K562 (cell line): Measurements from ENCODE around the gene SLC12A6. TPM values are rescaled to one million over a fixed set of nuclear protein-coding genes. Genes with fewer than 3 reads are reported as not detected.

Experiments
- ATAC-seq: fragments of 200-7000 bp; cut with Tn5 transposase; 3 replicates; pipeline ENCODE4 v1.9.1; 2020; ENCODE audit warnings: moderate library complexity
- BruUV-seq: library from RNA; stranded (reverse); fragments of 400-500 nt; replicated peaks from 2 replicates; lab custom pipeline; 2021; lab: Mats Ljungman, UMichigan
- CTCF ChIA-PET: fragments of 300-600 bp; formaldehyde crosslinking; extraction: SDS; loops from one replicate; lab custom pipeline; 2021; ENCODE audit warnings: low intra/inter-chr PET ratio; lab: Yijun Ruan, JAX
- POLR2A ChIA-PET: fragments of 300-600, 350-650 bp; sonication (Branson Sonifier 250); formaldehyde crosslinking; extraction: SDS; loops from one replicate; lab custom pipeline; 2021; ENCODE audit warnings: antibody characterized with exemption, inconsistent platforms; lab: Yijun Ruan, JAX
- DNase-seq, 4 experiments: peaks; one replicate each; pipeline versions ENCODE4 v3.0.0 to v3.0.0-alpha.2; 2011 to 2018; ENCODE audit warnings: low spot score in 3 of 4, mixed read lengths in 3 of 4; ENCODE audit errors: extremely low read depth in 1 of 4
- FAIRE-seq: peaks from 2 replicates; lab custom pipeline; 2011; peaks lifted over from hg19 to GRCh38; lab: Jason Lieb, UNC
- H2AFZ ChIP-seq: 2 replicates; pipeline ENCODE4 v1.6.0; 2011; ENCODE audit warnings: low read depth, low read length, control low read depth, inconsistent platforms
- H3K27ac ChIP-seq: fragments of 200-600 bp; 3 replicates; pipeline ENCODE4 v1.8.0; 2011; ENCODE audit warnings: low read depth, mild to moderate bottlenecking, control low read depth, inconsistent platforms, low read length, moderate library complexity, mixed read lengths; ENCODE audit errors: extremely low read depth
- H3K27me3 ChIP-seq, 2 experiments: fragments of 300-600 bp in 1 of 2; 2 replicates in 1 of 2; 3 replicates in 1 of 2; pipeline versions ENCODE4 v1.6.0 to v1.8.0; 2011; ENCODE audit warnings: inconsistent platforms in 2 of 2, low read length in 2 of 2, mild to moderate bottlenecking in 1 of 2, mixed read lengths in 1 of 2, moderate library complexity in 1 of 2; ENCODE audit not compliant: control insufficient read depth in 2 of 2, insufficient read depth in 2 of 2
- H3K36me3 ChIP-seq: fragments of 300-600 bp; 3 replicates; pipeline ENCODE4 v1.8.0; 2011; ENCODE audit warnings: mild to moderate bottlenecking, low read length, inconsistent platforms; ENCODE audit not compliant: control insufficient read depth, insufficient read depth
- H3K4me1 ChIP-seq, 2 experiments: fragments of 200-600 bp in 1 of 2; replicated peaks in 1 of 2; 2 replicates in 1 of 2; 3 replicates in 1 of 2; pipeline versions ENCODE4 v1.5.1 to v1.8.0; 2011; ENCODE audit warnings: inconsistent platforms in 2 of 2, low read length in 2 of 2, mild to moderate bottlenecking in 1 of 2, mixed read lengths in 1 of 2, moderate library complexity in 1 of 2; ENCODE audit not compliant: control insufficient read depth in 2 of 2, insufficient read depth in 2 of 2
- H3K4me2 ChIP-seq: 2 replicates; pipeline ENCODE4 v1.6.1; 2011; ENCODE audit warnings: low read length, control low read depth, inconsistent platforms, mixed read lengths; ENCODE audit not compliant: insufficient read depth
- H3K4me3 ChIP-seq: fragments of 200-600 bp; sonication (generic), shearing (Covaris generic); 2 replicates; pipeline ENCODE4 v1.5.1; 2016; ENCODE audit warnings: control low read depth, inconsistent platforms
- H3K79me2 ChIP-seq: fragments of 200-600 bp; 3 replicates; pipeline ENCODE4 v1.8.0; 2011; ENCODE audit warnings: low read length, inconsistent platforms; ENCODE audit not compliant: control insufficient read depth, insufficient read depth
- H3K9ac ChIP-seq, 2 experiments: 2 replicates each; pipeline versions ENCODE4 v1.6.0 to v1.6.1; 2011; ENCODE audit warnings: low read depth in 2 of 2, low read length in 2 of 2, control low read depth in 1 of 2, inconsistent platforms in 1 of 2, mild to moderate bottlenecking in 1 of 2, mixed read lengths in 1 of 2; ENCODE audit not compliant: insufficient read depth in 1 of 2
- H3K9me1 ChIP-seq: one replicate; pipeline ENCODE4 v1.6.0; 2011; ENCODE audit warnings: inconsistent platforms, mild to moderate bottlenecking, low read length, moderate library complexity; ENCODE audit not compliant: control insufficient read depth, insufficient read depth
- H3K9me3 ChIP-seq: replicated peaks from 2 replicates; pipeline ENCODE4 v1.5.1; 2011; ENCODE audit warnings: low read depth, low read length, inconsistent platforms; ENCODE audit not compliant: control insufficient read depth, insufficient read depth
- H4K20me1 ChIP-seq: replicated peaks from 2 replicates; pipeline ENCODE4 v1.6.1; 2011; ENCODE audit warnings: low read length, inconsistent platforms, mixed read lengths; ENCODE audit not compliant: control insufficient read depth, insufficient read depth
- CREB1 ChIP-seq, 2 experiments: sonication (generic) in 1 of 2; formaldehyde crosslinking in 1 of 2; IDR thresholded peaks; 2 replicates each; pipeline versions ENCODE4 v1.6.1 to v1.8.0; 2012 to 2022; ENCODE audit warnings: inconsistent platforms in 1 of 2, mild to moderate bottlenecking in 1 of 2, missing genetic modification reagents in 1 of 2, moderate library complexity in 1 of 2
- CTCFL ChIP-seq: IDR thresholded peaks from 2 replicates; pipeline ENCODE4 v1.6.1; 2011; ENCODE audit warnings: borderline replicate concordance, low read depth, mild to moderate bottlenecking, moderate library complexity, low read length; ENCODE audit not compliant: insufficient read depth, poor library complexity, severe bottlenecking
- CXXC5 ChIP-seq: fragments of 250-450 bp; sonication (Bioruptor Pico); IDR thresholded peaks from 2 replicates; pipeline ENCODE4 v1.8.0; 2022; ENCODE audit warnings: inconsistent platforms, mild to moderate bottlenecking, moderate library complexity
- EP300 ChIP-seq: IDR thresholded peaks from 2 replicates; pipeline ENCODE4 v1.6.1; 2012; ENCODE audit warnings: low read length, improper control_type of control experiment
- ESRRB ChIP-seq: fragments of 250-450 bp; sonication (Bioruptor Pico); IDR thresholded peaks from 2 replicates; pipeline ENCODE4 v1.5.0; 2020; ENCODE audit warnings: mild to moderate bottlenecking, moderate library complexity, borderline replicate concordance
- FOS ChIP-seq: IDR thresholded peaks from 3 replicates; pipeline ENCODE4 v1.6.1; 2011; ENCODE audit not compliant: insufficient read length; ENCODE audit errors: extremely low read depth
- FOXA3 ChIP-seq, 2 experiments: fragments of 450-650 bp in 1 of 2; sonication (generic) in 1 of 2; formaldehyde crosslinking; IDR thresholded peaks in 1 of 2; conservative IDR thresholded peaks in 1 of 2; 2 replicates each; pipeline versions ENCODE4 v1.4.0 to v1.8.0; 2020 to 2022; ENCODE audit warnings: mild to moderate bottlenecking in 2 of 2, missing genetic modification reagents in 1 of 2
- NRF1 ChIP-seq, 2 experiments: fragments of 450-650 bp; IDR thresholded peaks in 1 of 2; conservative IDR thresholded peaks in 1 of 2; 2 replicates each; pipeline ENCODE4 v1.6.1; 2014; ENCODE audit warnings: mild to moderate bottlenecking in 2 of 2
- POLR2A ChIP-seq: fragments of 450-650 bp; conservative IDR thresholded peaks from 2 replicates; pipeline ENCODE4 v1.6.1; 2016
- SNIP1 ChIP-seq: fragments of 450-650 bp; IDR thresholded peaks from 2 replicates; pipeline ENCODE4 v1.7.1; 2017; ENCODE audit warnings: low read depth, mild to moderate bottlenecking
- STAT5B ChIP-seq: fragments of 250-450 bp; sonication (Bioruptor Pico); IDR thresholded peaks from 2 replicates; pipeline ENCODE4 v1.8.0; 2021; ENCODE audit warnings: mild to moderate bottlenecking, inconsistent platforms
- TFE3 ChIP-seq: fragments of 450-650 bp; formaldehyde crosslinking; IDR thresholded peaks from 2 replicates; pipeline ENCODE4 v1.4.0; 2020; ENCODE audit warnings: mild to moderate bottlenecking, mixed read lengths
- ZNF24 ChIP-seq: fragments of 450-650 bp; IDR thresholded peaks from 2 replicates; pipeline ENCODE4 v1.6.1; 2016
- ZNF695 ChIP-seq: fragments of 450-650 bp; formaldehyde crosslinking; IDR thresholded peaks from 2 replicates; pipeline ENCODE4 v1.4.0; 2020; ENCODE audit warnings: mild to moderate bottlenecking, moderate library complexity
- WGBS: fragments of 100-300 bp; shearing (Covaris generic); methylation state at CpG from one replicate; pipeline ENCODE4 v1.1.6; 2016; ENCODE audit warnings: low coverage, mixed read lengths; ENCODE audit not compliant: insufficient coverage; ENCODE audit errors: missing lambda C conversion rate; 5-methylcytosine and 5-hydroxymethylcytosine counted together
- in situ Hi-C: fragments of 300-500 bp; cut with MboI; formaldehyde crosslinking; loops from 4 replicates; pipeline ENCODE4 v1.15.0; 2018; ENCODE audit warnings: inconsistent platforms, mixed read lengths
- intact Hi-C: fragments of 100-400 bp; cut with micrococcal nuclease; formaldehyde crosslinking; loops from 2 replicates; pipeline ENCODE4 v1.14.2; 2022
- polyA plus RNA-seq, 8 experiments: library from polyadenylated mRNA; depleted of rRNA in 4 of 8; stranded (reverse) in 5 of 8; unstranded in 3 of 8; fragments of >200 nt; fragmentation: Nextera tagmentation in 2 of 8; fragmentation: Illumina TruSeq in 1 of 8; extraction: Ambion mirVana in 2 of 8; extraction: Trizol in 1 of 8; gene quantifications; 2 replicates each; pipeline versions ENCODE4 v1.2.1 to v1.2.3, GENCODE V29; 2011 to 2014; ENCODE audit warnings: inconsistent platforms in 1 of 8, missing spikeins in 1 of 8
- total RNA-seq, 7 experiments: library from RNA; depleted of rRNA in 6 of 7; stranded (reverse); fragments of >200 nt in 6 of 7; fragmentation: Illumina TruSeq in 2 of 7; extraction: Trizol in 2 of 7; gene quantifications; 2 replicates each; pipeline versions ENCODE4 v1.2.1 to v1.2.3, GENCODE V29; 2011 to 2021; ENCODE audit warnings: low replicate concordance in 1 of 7
- TF ChIP-seq, protein P1 (sequence below): sonication (generic); formaldehyde crosslinking; IDR thresholded peaks from 2 replicates; pipeline ENCODE4 v1.8.1; 2023; ENCODE audit warnings: mild to moderate bottlenecking, missing genetic modification reagents
- TF ChIP-seq, protein P2 (sequence below): fragments of 250-450 bp; sonication (Bioruptor Pico); IDR thresholded peaks from 2 replicates; pipeline ENCODE4 v1.6.1; 2021; ENCODE audit warnings: mild to moderate bottlenecking

SLC12A6 gene
- total and polyA plus RNA-seq, 9 of the 15 experiments (the other 6 are each of a cell fraction or from before 2014, with no cell fraction given): 1.4 to 16.4 (median 6.7) TPM

GRCh38 chr15:34282384-34282783 lies 55.2 kb downstream of the SLC12A6 start (continued):
- no peak for TF ChIP-seq CREB1 (IDR thresholded peaks at IDR 0.05)
- no peak for TF ChIP-seq CREB1 (CRISPR knock-in tag; IDR thresholded peaks at IDR 0.05)
- 0 out of 2 replicates have a peak, but pooled peaks have one; percentile 32 for TF ChIP-seq ZNF24
- TF ChIP-seq FOXA3 (CRISPR knock-in tag; conservative IDR thresholded peaks at IDR 0.05 in 1 of 2, IDR thresholded peaks at IDR 0.05 in 1 of 2): no peak
- TF ChIP-seq SNIP1: no peak
- no peak for TF ChIP-seq ZNF695 (CRISPR knock-in tag)
- no peak for TF ChIP-seq ESRRB (CRISPR knock-in tag)

DNA sequence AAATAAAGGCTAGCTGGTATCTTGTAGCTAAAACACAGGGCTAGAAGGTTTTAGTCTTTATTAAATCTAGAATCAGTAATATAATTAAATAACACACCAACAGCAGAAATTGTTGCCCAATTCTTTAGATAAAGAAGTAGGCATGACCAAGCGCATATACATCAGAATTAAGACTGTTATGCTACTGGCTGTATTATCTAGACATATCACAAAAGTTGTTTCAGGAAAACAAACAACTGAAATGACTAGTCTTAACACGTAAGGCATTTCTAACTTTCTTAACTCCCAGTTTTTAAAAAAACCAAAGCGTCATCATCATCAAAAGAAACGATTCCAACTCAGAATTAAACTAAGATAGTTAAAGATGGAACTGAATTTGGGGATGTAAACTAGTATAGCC lies 57.4 kb downstream of the SLC12A6 start:
- FAIRE-seq: no peak
- in situ Hi-C loops (no loop called here), intact Hi-C loops (no loop called here)
- Histone ChIP-seq H2AFZ (no peak overlapping the region), H3K4me1 (peaks cover 0 to 8% of the 10 kb centered on the region in 2 experiments; a peak in 3 of 5 replicates), H3K4me3 (no peak overlapping the region), H3K27me3 (no peaks in the 10 kb centered on the region), H3K79me2 (no peaks in the 10 kb centered on the region), H3K36me3 (no peaks in the 10 kb centered on the region), H3K9me3 (no peaks in the 10 kb centered on the region), H3K9me1 (no peaks in the 10 kb centered on the region), H4K20me1 (no peaks in the 10 kb centered on the region), H3K27ac (no peak overlapping the region), H3K9ac (no peak overlapping the region), H3K4me2 (no peak overlapping the region)
- ChIA-PET CTCF (no interaction called here), POLR2A (interaction anchor here (0.6 kb wide), 1 partner anchor 20 kb away, joined by 3 read pairs; no protein-coding TSS in a partner anchor)
- WGBS: 36% methylated on average over 4 of the region's 4 CpGs
- BruUV-seq: no TSS peak
- no peak for ATAC-seq
- no peak for DNase-seq
- TF ChIP-seq FOS (no peak), TFE3 (CRISPR knock-in tag) (no peak), STAT5B (CRISPR knock-in tag) (no peak), CTCFL (no peak), NRF1 (conservative IDR thresholded peaks at IDR 0.05 in 1 of 2, IDR thresholded peaks at IDR 0.05 in 1 of 2) (no peak), CXXC5 (no peak), POLR2A (no peak), EP300 (no peak)
- TF ChIP-seq, protein P1, sequence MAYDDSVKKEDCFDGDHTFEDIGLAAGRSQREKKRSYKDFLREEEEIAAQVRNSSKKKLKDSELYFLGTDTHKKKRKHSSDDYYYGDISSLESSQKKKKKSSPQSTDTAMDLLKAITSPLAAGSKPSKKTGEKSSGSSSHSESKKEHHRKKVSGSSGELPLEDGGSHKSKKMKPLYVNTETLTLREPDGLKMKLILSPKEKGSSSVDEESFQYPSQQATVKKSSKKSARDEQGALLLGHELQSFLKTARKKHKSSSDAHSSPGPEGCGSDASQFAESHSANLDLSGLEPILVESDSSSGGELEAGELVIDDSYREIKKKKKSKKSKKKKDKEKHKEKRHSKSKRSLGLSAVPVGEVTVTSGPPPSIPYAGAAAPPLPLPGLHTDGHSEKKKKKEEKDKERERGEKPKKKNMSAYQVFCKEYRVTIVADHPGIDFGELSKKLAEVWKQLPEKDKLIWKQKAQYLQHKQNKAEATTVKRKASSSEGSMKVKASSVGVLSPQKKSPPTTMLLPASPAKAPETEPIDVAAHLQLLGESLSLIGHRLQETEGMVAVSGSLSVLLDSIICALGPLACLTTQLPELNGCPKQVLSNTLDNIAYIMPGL (CRISPR knock-in tag): no peak
- TF ChIP-seq, protein P2, sequence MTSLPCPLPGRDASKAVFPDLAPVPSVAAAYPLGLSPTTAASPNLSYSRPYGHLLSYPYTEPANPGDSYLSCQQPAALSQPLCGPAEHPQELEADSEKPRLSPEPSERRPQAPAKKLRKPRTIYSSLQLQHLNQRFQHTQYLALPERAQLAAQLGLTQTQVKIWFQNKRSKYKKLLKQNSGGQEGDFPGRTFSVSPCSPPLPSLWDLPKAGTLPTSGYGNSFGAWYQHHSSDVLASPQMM (CRISPR knock-in tag): no peak
